Small intestine (tissue), 7 donors: ENCODE measurements around the gene FAM89B. TPM values are rescaled to one million over a fixed set of nuclear protein-coding genes. Genes with fewer than 3 reads are reported as not detected.

Source experiments
- DNase-seq, 2 donors: peaks; one replicate each; pipeline versions ENCODE4 v3.0.0 to v3.0.0-alpha.2; 2013
- FAIRE-seq: peaks from 2 replicates; lab custom pipeline; 2012; peaks lifted over from hg19 to GRCh38; lab: Jason Lieb, UNC
- H3K27ac ChIP-seq, 3 donors: one replicate each; pipeline ENCODE4 v1.5.1; 2013; ENCODE audit warnings: low read length in 2 of 3, mild to moderate bottlenecking in 2 of 3, control low read depth in 1 of 3, inconsistent platforms in 1 of 3, low read depth in 1 of 3, moderate library complexity in 1 of 3
- H3K27me3 ChIP-seq, 3 donors: one replicate each; pipeline ENCODE4 v1.6.1; 2013; ENCODE audit warnings: low read length in 3 of 3, inconsistent platforms in 1 of 3; ENCODE audit not compliant: control insufficient read depth in 3 of 3, insufficient read depth in 3 of 3
- H3K36me3 ChIP-seq, 3 donors: one replicate each; pipeline ENCODE4 v1.6.1; 2013; ENCODE audit warnings: low read length in 3 of 3, inconsistent platforms in 1 of 3, low read depth in 1 of 3, mild to moderate bottlenecking in 1 of 3, moderate library complexity in 1 of 3; ENCODE audit not compliant: control insufficient read depth in 3 of 3, insufficient read depth in 2 of 3
- H3K4me1 ChIP-seq, 3 donors: one replicate each; pipeline ENCODE4 v1.6.1; 2013; ENCODE audit warnings: low read length in 2 of 3, inconsistent platforms in 1 of 3, low read depth in 1 of 3, mild to moderate bottlenecking in 1 of 3, moderate library complexity in 1 of 3; ENCODE audit not compliant: control insufficient read depth in 3 of 3, insufficient read depth in 2 of 3
- H3K4me3 ChIP-seq, 3 donors: one replicate each; pipeline ENCODE4 v1.5.1; 2013; ENCODE audit warnings: low read length in 3 of 3, control low read depth in 1 of 3, inconsistent platforms in 1 of 3, low read depth in 1 of 3, mild to moderate bottlenecking in 1 of 3, moderate library complexity in 1 of 3
- H3K9me3 ChIP-seq, 2 donors: one replicate each; pipeline ENCODE4 v1.6.1; 2013; ENCODE audit warnings: low read depth in 1 of 2, low read length in 1 of 2; ENCODE audit not compliant: control insufficient read depth in 2 of 2, insufficient read depth in 1 of 2
- WGBS, 3 donors: extraction: QIAGEN DNeasy Blood & Tissue Kit; methylation state at CpG; one replicate each; pipeline ENCODE4 v1.1.7; 2013; 5-methylcytosine and 5-hydroxymethylcytosine counted together
- polyA plus RNA-seq, 4 donors: library from polyadenylated mRNA; stranded (reverse) in 3 of 4; unstranded in 1 of 4; fragments of 200-250 nt in 3 of 4; fragments of 120-200 nt in 1 of 4; gene quantifications; one replicate each; pipeline versions ENCODE4 v1.2.1 to v1.2.3, GENCODE V29; 2013
- donor health status: healthy with polysubstance abuse.
- donor health status: control.
- donor health status: control.
- donor health status: Bipolar disorder and iron deficiency.
- donor health status: healthy.

Gene FAM89B
- polyA plus RNA-seq, 4 donors, result 15.9 to 39.2 (median 33.4) TPM

GRCh38 chr11:65525546-65526480 lies 46.5 kb upstream of the FAM89B start:
- FAIRE-seq (no peak), DNase-seq (no peak)
- Histone ChIP-seq H3K9me3 (no peaks in the 10 kb centered on the region), H3K27me3 (no peaks in the 10 kb centered on the region), H3K36me3 (peaks cover 0 to 53% (median 2%) of the 10 kb centered on the region in 3 donors), H3K27ac (peak overlapping the region in 1 of 3 donors; percentile 89), H3K4me1 (peaks cover 0 to 36% (median 0%) of the 10 kb centered on the region in 3 donors), H3K4me3 (peak overlapping the region; percentile 73 to 98 (median 88))
- 45 to 47% (median 45%) methylated on average over 29 to 31 of the region's 31 CpGs for WGBS, 3 donors

- no peak overlapping the region for H3K4me3 ChIP-seq
- no peak for FAIRE-seq
- no peak overlapping the region for H3K27ac ChIP-seq
- H3K9me3 ChIP-seq, result no peaks in the 10 kb centered on the region
- no peak for DNase-seq
- no peaks in the 10 kb centered on the region for H3K27me3 ChIP-seq
- H3K36me3 ChIP-seq, result peaks cover 0 to 62% (median 11%) of the 10 kb centered on the region in 3 donors
- 94 to 97% (median 94%) methylated on average over 8 of the region's 8 CpGs for WGBS, 3 donors
- H3K4me1 ChIP-seq, result peaks cover 0 to 35% (median 0%) of the 10 kb centered on the region in 3 donors
These were observed 45.6 kb upstream of the FAM89B start for GRCh38 chr11:65526744-65527143.

GRCh38 chr11:65528819-65529350 lies 43.5 kb upstream of the FAM89B start:
- no peaks in the 10 kb centered on the region for H3K27me3 ChIP-seq
- H3K4me1 ChIP-seq, result peaks cover 0 to 16% (median 0%) of the 10 kb centered on the region in 3 donors
- H3K36me3 ChIP-seq, result peaks cover 2 to 81% (median 11%) of the 10 kb centered on the region in 3 donors

GRCh38 chr11:65529475-65530156 lies 42.7 kb upstream of the FAM89B start:
- H3K4me3 ChIP-seq, result no peak overlapping the region
- no peaks in the 10 kb centered on the region for H3K9me3 ChIP-seq
- 84 to 87% (median 86%) methylated on average over 10 of the region's 10 CpGs for WGBS, 3 donors
- no peak overlapping the region for H3K27ac ChIP-seq
- H3K36me3 ChIP-seq, result peaks cover 2 to 85% (median 11%) of the 10 kb centered on the region in 3 donors
- no peaks in the 10 kb centered on the region for H3K27me3 ChIP-seq
- peaks cover 0 to 9% (median 0%) of the 10 kb centered on the region in 3 donors for H3K4me1 ChIP-seq
- FAIRE-seq (no peak), DNase-seq (no peak)

More at GRCh38 chr11:65528819-65529350, 43.5 kb upstream of the FAM89B start:
- DNase-seq, result no peak
- 91 to 93% (median 92%) methylated on average over 9 to 12 of the region's 12 CpGs for WGBS, 3 donors
- H3K9me3 ChIP-seq, result no peaks in the 10 kb centered on the region
- no peak for FAIRE-seq
- no peak overlapping the region for H3K4me3 ChIP-seq
- H3K27ac ChIP-seq, result no peak overlapping the region

- no peak overlapping the region for H3K27ac ChIP-seq
- FAIRE-seq, result no peak
- no peak for DNase-seq
- WGBS, 3 donors, result 83 to 87% (median 87%) methylated on average over 5 of the region's 5 CpGs
- peaks cover 5 to 90% (median 11%) of the 10 kb centered on the region in 3 donors for H3K36me3 ChIP-seq
- no peaks in the 10 kb centered on the region for H3K27me3 ChIP-seq
- H3K4me1 ChIP-seq, result peaks cover 0 to 9% (median 0%) of the 10 kb centered on the region in 3 donors
- H3K9me3 ChIP-seq, result no peaks in the 10 kb centered on the region
- no peak overlapping the region for H3K4me3 ChIP-seq
These were observed 42.2 kb upstream of the FAM89B start for GRCh38 chr11:65530157-65530496.

GRCh38 chr11:65532388-65533064 lies 39.8 kb upstream of the FAM89B start:
- 87 to 91% (median 87%) methylated on average over 14 to 15 of the region's 15 CpGs for WGBS, 3 donors
- FAIRE-seq (no peak), DNase-seq (no peak)
- Histone ChIP-seq H3K4me1 (no peaks in the 10 kb centered on the region), H3K36me3 (peaks cover 9 to 93% (median 11%) of the 10 kb centered on the region in 3 donors), H3K27me3 (no peaks in the 10 kb centered on the region), H3K4me3 (no peak overlapping the region), H3K9me3 (no peaks in the 10 kb centered on the region), H3K27ac (no peak overlapping the region)

- Histone ChIP-seq H3K27me3 (no peaks in the 10 kb centered on the region), H3K4me3 (no peak overlapping the region), H3K27ac (no peak overlapping the region), H3K36me3 (peaks cover 10 to 87% (median 11%) of the 10 kb centered on the region in 3 donors), H3K4me1 (peaks cover 0 to 10% (median 0%) of the 10 kb centered on the region in 3 donors), H3K9me3 (no peaks in the 10 kb centered on the region)
- no peak for FAIRE-seq
- 88 to 91% (median 90%) methylated on average over 9 of the region's 9 CpGs for WGBS, 3 donors
- no peak for DNase-seq
These were observed 37.2 kb upstream of the FAM89B start for GRCh38 chr11:65535102-65535501.
